Neuronal stem cell (in vitro differentiated cells): ENCODE measurements around the gene TENT4B.

ENCODE experiments used
- DNase-seq: peaks from one replicate; pipeline ENCODE4 v3.0.0-alpha.2; 2013; ENCODE audit warnings: low spot score
- H2AFZ ChIP-seq: one replicate; pipeline ENCODE4 v1.6.1; 2013; ENCODE audit warnings: mild to moderate bottlenecking, low read length, inconsistent platforms
- H2AK5ac ChIP-seq: 2 replicates; pipeline ENCODE4 v1.6.1; 2013; ENCODE audit warnings: low read depth, mild to moderate bottlenecking, inconsistent platforms, low read length, moderate library complexity, mixed read lengths
- H2BK120ac ChIP-seq: 2 replicates; pipeline ENCODE4 v1.6.1; 2013; ENCODE audit warnings: low read depth, mild to moderate bottlenecking, inconsistent platforms, low read length, moderate library complexity, mixed read lengths
- H2BK12ac ChIP-seq: one replicate; pipeline ENCODE4 v1.6.1; 2013; ENCODE audit warnings: low read length, inconsistent platforms
- H2BK15ac ChIP-seq: 2 replicates; pipeline ENCODE4 v1.6.1; 2013; ENCODE audit warnings: mild to moderate bottlenecking, low read length, inconsistent platforms, mixed read lengths
- H2BK5ac ChIP-seq: one replicate; pipeline ENCODE4 v1.6.1; 2013; ENCODE audit warnings: inconsistent platforms, mild to moderate bottlenecking, low read length, moderate library complexity
- H3K14ac ChIP-seq: one replicate; pipeline ENCODE4 v1.6.1; 2013; ENCODE audit warnings: low read length, inconsistent platforms
- H3K18ac ChIP-seq: 2 replicates; pipeline ENCODE4 v1.6.1; 2013; ENCODE audit warnings: low read length, inconsistent platforms
- H3K23ac ChIP-seq: 2 replicates; pipeline ENCODE4 v1.6.1; 2013; ENCODE audit warnings: low read depth, mild to moderate bottlenecking, mixed read lengths, low read length, inconsistent platforms; ENCODE audit not compliant: poor library complexity
- H3K27ac ChIP-seq: replicated peaks from 3 replicates; pipeline ENCODE4 v1.5.1; 2013; ENCODE audit warnings: low read length, inconsistent platforms
- H3K27me3 ChIP-seq, 3 experiments: 2 replicates each; pipeline ENCODE4 v1.6.1; 2013; ENCODE audit warnings: low read length in 3 of 3, mild to moderate bottlenecking in 2 of 3, inconsistent platforms in 1 of 3, low read depth in 1 of 3, mixed read lengths in 1 of 3, moderate library complexity in 1 of 3; ENCODE audit not compliant: control insufficient read depth in 3 of 3, insufficient read depth in 3 of 3
- H3K36me3 ChIP-seq, 2 donors: replicated peaks in 1 of 2; 2 replicates each; pipeline ENCODE4 v1.6.1; 2013; ENCODE audit warnings: low read length in 2 of 2; ENCODE audit not compliant: control insufficient read depth in 2 of 2, insufficient read depth in 2 of 2
- H3K4ac ChIP-seq: 2 replicates; pipeline ENCODE4 v1.6.1; 2013; ENCODE audit warnings: inconsistent platforms, mild to moderate bottlenecking, low read length, moderate library complexity
- H3K4me1 ChIP-seq, 2 donors: 1 replicate in 1 of 2; 2 replicates in 1 of 2; pipeline ENCODE4 v1.6.1; 2013; ENCODE audit warnings: low read length in 2 of 2, low read depth in 1 of 2; ENCODE audit not compliant: control insufficient read depth in 2 of 2, insufficient read depth in 1 of 2
- H3K4me2 ChIP-seq: one replicate; pipeline ENCODE4 v1.6.1; 2013; ENCODE audit warnings: mild to moderate bottlenecking, low read length, inconsistent platforms; ENCODE audit not compliant: insufficient read depth, poor library complexity, severe bottlenecking
- H3K4me3 ChIP-seq, 2 donors: 2 replicates each; pipeline ENCODE4 v1.5.1; 2013; ENCODE audit warnings: low read length in 2 of 2, mild to moderate bottlenecking in 2 of 2, inconsistent platforms in 1 of 2, moderate library complexity in 1 of 2
- H3K79me1 ChIP-seq: one replicate; pipeline ENCODE4 v1.6.1; 2013; ENCODE audit warnings: low read depth, mild to moderate bottlenecking, inconsistent platforms, low read length, moderate library complexity
- H3K9ac ChIP-seq: one replicate; pipeline ENCODE4 v1.6.1; 2013; ENCODE audit warnings: mild to moderate bottlenecking, low read depth, low read length, inconsistent platforms; ENCODE audit not compliant: poor library complexity
- H3K9me3 ChIP-seq, 2 donors: replicated peaks in 1 of 2; 2 replicates each; pipeline versions ENCODE3 to v1.6.1; 2013; ENCODE audit warnings: low read length in 2 of 2, mild to moderate bottlenecking in 2 of 2, inconsistent platforms in 1 of 2, low read depth in 1 of 2, mixed read lengths in 1 of 2, moderate library complexity in 1 of 2; ENCODE audit not compliant: control insufficient read depth in 2 of 2, insufficient read depth in 1 of 2
- H4K8ac ChIP-seq: one replicate; pipeline ENCODE4 v1.6.1; 2013; ENCODE audit warnings: low read depth, mild to moderate bottlenecking, inconsistent platforms, low read length, moderate library complexity
- H4K91ac ChIP-seq: one replicate; pipeline ENCODE4 v1.6.1; 2013; ENCODE audit warnings: low read length, low read depth, mild to moderate bottlenecking, inconsistent platforms; ENCODE audit not compliant: poor library complexity
- whole genome bisulfite sequencing, 2 donors: extraction: QIAGEN DNeasy Blood & Tissue Kit; methylation state at CpG; one replicate each; pipeline ENCODE4 v1.1.7; 2013; ENCODE audit warnings: missing lambda C conversion rate in 2 of 2, mixed read lengths in 1 of 2; ENCODE audit not compliant: insufficient read length in 2 of 2, insufficient replicate concordance in 1 of 2; ENCODE audit errors: extremely low coverage in 2 of 2; 5-methylcytosine and 5-hydroxymethylcytosine counted together

Gene TENT4B

GRCh38 chr16:50256604-50257003 lies 103.5 kb downstream of the TENT4B start:
- Histone ChIP-seq H4K8ac (no peak overlapping the region), H2BK5ac (no peak overlapping the region), H3K9me3 (no peaks in the 10 kb centered on the region), H2AFZ (no peak overlapping the region), H3K4ac (no peak overlapping the region), H2BK120ac (no peak overlapping the region), H3K79me1 (no peaks in the 10 kb centered on the region), H2BK15ac (no peak overlapping the region), H3K9ac (no peak overlapping the region), H4K91ac (no peak overlapping the region), H2AK5ac (no peak overlapping the region), H3K23ac (no peak overlapping the region), H2BK12ac (no peak overlapping the region), H3K18ac (no peak overlapping the region), H3K27me3 (peaks cover 0 to 9% (median 0%) of the 10 kb centered on the region in 3 experiments), H3K4me3 (no peak overlapping the region), H3K36me3 (no peaks in the 10 kb centered on the region), H3K4me1 (peaks cover 13 to 21% of the 10 kb centered on the region in 2 donors), H3K27ac (no peak overlapping the region), H3K4me2 (no peak overlapping the region), H3K14ac (no peak overlapping the region)
- no CpG with 5 or more reads among the region's 1 CpG for WGBS, 2 donors
- no peak for DNase-seq

GRCh38 chr16:50257876-50258275 lies 104.8 kb downstream of the TENT4B start:
- no peak overlapping the region for H2BK12ac ChIP-seq
- H3K36me3 ChIP-seq: no peaks in the 10 kb centered on the region
- H3K79me1 ChIP-seq: no peaks in the 10 kb centered on the region
- H3K4me2 ChIP-seq: no peak overlapping the region
- no peak overlapping the region for H3K23ac ChIP-seq
- H3K9ac ChIP-seq: no peak overlapping the region
- H2BK15ac ChIP-seq: no peak overlapping the region
- no peak overlapping the region for H2BK5ac ChIP-seq
- H3K27ac ChIP-seq: no peak overlapping the region
- no peak overlapping the region for H3K14ac ChIP-seq
- no peak overlapping the region for H2AK5ac ChIP-seq
- H3K4me3 ChIP-seq: no peak overlapping the region
- H4K91ac ChIP-seq: no peak overlapping the region
- no peak overlapping the region for H4K8ac ChIP-seq
- no peak overlapping the region for H3K18ac ChIP-seq
- WGBS, 2 donors: no CpG with 5 or more reads among the region's 9 CpGs
- H3K4ac ChIP-seq: no peak overlapping the region
- no peak for DNase-seq
- peaks cover 13 to 16% of the 10 kb centered on the region in 2 donors for H3K4me1 ChIP-seq
- peaks cover 0 to 12% (median 0%) of the 10 kb centered on the region in 3 experiments for H3K27me3 ChIP-seq
- no peaks in the 10 kb centered on the region for H3K9me3 ChIP-seq
- H2BK120ac ChIP-seq: no peak overlapping the region
- H2AFZ ChIP-seq: no peak overlapping the region

DNA sequence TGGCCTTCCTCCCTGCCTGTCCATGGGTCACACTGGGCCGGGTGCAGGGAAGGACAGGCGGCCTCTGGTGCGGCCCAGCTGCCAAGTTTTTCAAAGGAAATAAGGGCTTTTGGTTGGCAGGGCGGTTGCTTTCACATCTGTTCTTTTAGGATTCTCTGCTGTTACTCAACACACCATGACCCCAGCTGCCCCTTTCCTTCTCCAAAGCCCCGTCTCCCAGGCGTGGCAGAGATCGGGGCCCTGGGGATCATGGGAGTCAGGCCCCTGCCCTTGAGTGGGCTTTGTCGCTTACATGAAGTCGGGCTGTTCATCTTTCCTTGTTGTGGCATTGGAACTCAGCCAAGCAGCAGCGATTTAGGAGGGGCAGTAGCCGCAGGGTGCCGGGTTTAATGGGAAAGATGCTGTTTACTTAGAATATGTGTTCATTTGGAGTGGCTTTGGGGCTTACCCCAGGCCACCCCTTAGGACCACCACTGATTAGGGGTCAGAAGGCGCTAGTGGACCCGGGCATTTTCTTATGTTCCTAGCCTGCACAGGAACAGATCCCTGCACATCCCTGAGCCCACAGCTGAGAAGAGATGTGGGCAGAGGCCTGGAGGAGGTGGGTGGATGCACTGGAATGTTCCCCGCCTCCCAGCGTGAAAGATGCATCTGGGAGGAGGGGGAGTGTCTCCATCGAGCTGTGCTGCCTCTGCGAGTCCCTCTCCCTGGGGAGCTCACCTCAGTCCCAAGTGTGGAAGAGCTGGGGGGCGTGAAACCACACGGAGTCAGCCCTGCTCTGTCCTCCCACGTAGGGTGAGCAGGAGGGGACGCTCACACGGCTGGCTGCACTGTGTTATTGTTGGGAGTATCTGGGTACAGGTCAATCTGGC lies 106.5 kb downstream of the TENT4B start:
- WGBS, 2 donors: no CpG with 5 or more reads among the region's 23 CpGs
- peaks cover 0 to 12% (median 0%) of the 10 kb centered on the region in 3 experiments for H3K27me3 ChIP-seq

More for the DNA sequence above, 106.5 kb downstream of the TENT4B start:
- no peak overlapping the region for H4K91ac ChIP-seq
- H3K79me1 ChIP-seq: no peaks in the 10 kb centered on the region
- peak overlapping the region; percentile 71 for H2AFZ ChIP-seq
- H3K9me3 ChIP-seq: no peaks in the 10 kb centered on the region
- peak overlapping the region in 1 of 2 donors; percentile 8 for H3K4me3 ChIP-seq
- peak overlapping the region; percentile 28 for H3K27ac ChIP-seq
- H2BK120ac ChIP-seq: no peak overlapping the region
- no peak overlapping the region for H3K14ac ChIP-seq
- peak overlapping the region; percentile 15 for H3K18ac ChIP-seq
- H3K4ac ChIP-seq: no peak overlapping the region
- peak; percentile 57 for DNase-seq
- no peak overlapping the region for H3K9ac ChIP-seq
- H3K36me3 ChIP-seq: no peaks in the 10 kb centered on the region
- H3K4me1 ChIP-seq: peaks cover 9 to 13% of the 10 kb centered on the region in 2 donors
- H3K4me2 ChIP-seq: no peak overlapping the region
- H2BK15ac ChIP-seq: no peak overlapping the region
- H4K8ac ChIP-seq: no peak overlapping the region
- no peak overlapping the region for H2BK5ac ChIP-seq
- H2BK12ac ChIP-seq: no peak overlapping the region
- no peak overlapping the region for H3K23ac ChIP-seq
- H2AK5ac ChIP-seq: peak overlapping the region; percentile 13
